Measurements from ENCODE around the gene IGFL4. TPM values are rescaled to one million over a fixed set of nuclear protein-coding genes. Genes with fewer than 3 reads are reported as not detected.
A peak's percentile ranks its signal among the peaks of the same experiment; 100 is the strongest.

Gene IGFL4
- total RNA-seq, 2 experiments from 2014 or later: not detected

DNA sequence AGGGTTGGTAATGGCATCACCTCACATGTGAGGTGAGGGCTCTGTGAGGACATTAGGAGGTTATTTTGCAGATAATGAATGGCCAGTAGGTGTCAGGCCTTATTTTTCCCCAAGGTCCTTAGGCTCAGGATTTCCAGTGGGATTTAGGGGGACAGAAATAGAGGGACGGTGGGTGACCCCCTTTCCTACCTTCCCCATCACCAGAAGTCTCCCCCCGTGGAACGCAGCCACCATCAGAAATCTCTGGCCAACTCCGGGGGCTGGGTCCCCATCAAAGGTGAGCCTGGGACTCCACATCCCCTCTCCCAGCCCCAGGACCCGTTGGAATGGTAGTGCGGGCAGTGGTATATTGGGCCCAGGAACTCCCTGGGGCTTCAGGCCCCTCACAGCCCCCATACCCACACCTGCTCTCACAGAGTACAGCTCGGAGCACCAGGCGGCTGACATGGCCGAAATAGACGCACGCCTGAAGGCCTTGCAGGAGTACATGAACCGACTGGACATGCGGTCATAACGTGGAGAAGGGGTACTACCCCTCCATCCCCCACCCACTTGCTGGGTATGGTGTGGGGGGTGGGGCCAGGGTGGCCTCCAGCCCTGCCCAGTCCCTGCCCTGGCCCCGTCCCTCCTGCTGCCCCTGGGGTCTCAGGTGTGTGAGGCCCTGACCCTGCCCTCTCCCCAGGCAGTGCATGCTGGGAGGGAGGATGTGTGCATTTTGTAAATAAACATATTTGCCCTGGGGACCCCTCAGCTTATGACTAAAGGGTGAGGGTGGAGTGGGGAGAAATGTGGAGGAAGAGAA lies 22.7 kb downstream of the IGFL4 start:
- CTCF ChIA-PET: interaction anchor here (1.1 to 1.9 kb wide), 4 partner anchors 11 to 201 kb away, joined by 3 to 14 read pairs (median 10); partner anchors contain the start of gene CCDC61
- intact Hi-C loops (cut with DNase I, micrococcal nuclease): loop anchor here (2.0 to 10.0 kb wide), 5 partner anchors 21 to 246 kb away; partner anchors contain the start of gene RSPH6A (in 1 of the 2)

DNA sequence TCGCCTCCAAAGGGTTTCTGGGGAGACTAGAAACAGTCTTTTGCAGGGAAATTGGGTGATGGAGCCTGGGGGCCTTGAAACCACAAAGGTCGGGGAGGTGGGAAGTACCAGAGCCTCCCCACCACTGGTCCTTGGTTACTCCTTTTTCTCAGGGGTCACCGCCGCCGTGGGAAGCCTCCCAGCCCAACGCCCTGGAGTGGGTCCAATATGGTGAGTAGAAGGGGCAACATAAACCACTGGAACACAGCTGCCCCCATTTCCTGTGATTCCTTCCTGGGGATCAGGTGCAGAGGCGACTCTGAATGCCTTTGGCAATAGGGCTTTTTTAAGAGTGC lies 23.7 kb downstream of the IGFL4 start:
- POLR2A ChIA-PET: interaction anchor here (1.2 to 1.6 kb wide), 2 partner anchors 22 to 154 kb away, joined by 3 to 6 read pairs; partner anchors contain the start of gene CCDC61
- Mint-ChIP-seq H3K4me1 (ENCODE audit: low read depth) (peaks cover 21% of the 10 kb centered on the region), H3K9me3 (no peaks in the 10 kb centered on the region), H3K36me3 (ENCODE audit: low read depth) (peaks cover 4% of the 10 kb centered on the region), H3K27me3 (peaks cover 7% of the 10 kb centered on the region), H3K4me3 (peak overlapping the region; percentile 51), H3K27ac (no peak overlapping the region)
- Histone ChIP-seq H3K4me1 (ENCODE audit: insufficient read depth, low read length) (peaks cover 23% of the 10 kb centered on the region), H3K36me3 (ENCODE audit: insufficient read depth, low read length) (no peaks in the 10 kb centered on the region), H3K27ac (ENCODE audit: low read depth in 1 of 2, low read length in 2 of 2) (no peak overlapping the region), H3K9me3 (ENCODE audit: control insufficient read depth in 1 of 2, insufficient read depth in 1 of 2, low read length in 2 of 2) (no peaks in the 10 kb centered on the region), H3K27me3 (ENCODE audit: control insufficient read depth in 1 of 2, insufficient read depth in 2 of 2, low read length in 2 of 2) (peaks cover 7 to 8% of the 10 kb centered on the region in 2 experiments), H3K4me3 (ENCODE audit: low read length) (no peak overlapping the region)
- intact Hi-C loops (cut with DNase I, micrococcal nuclease): loop anchor here (2.0 to 10.0 kb wide), 5 partner anchors 20 to 245 kb away; partner anchors contain the start of gene RSPH6A (in 1 of the 2)
- TF ChIP-seq CTCF (IDR thresholded peaks at IDR 0.05): peak; percentile 64
- CTCF ChIA-PET: interaction anchor here (0.6 to 1.9 kb wide), 7 partner anchors 12 to 640 kb away, joined by 3 to 14 read pairs (median 4); partner anchors contain the start of genes CCDC61 and FOXA3
- ATAC-seq (ENCODE audit: poor library complexity) (no peak), DNase-seq (no peak)

More for the DNA sequence above, 22.7 kb downstream of the IGFL4 start:
- peaks cover 8 to 17% of the 10 kb centered on the region in 2 experiments for H3K27me3 ChIP-seq (ENCODE audit: control insufficient read depth in 1 of 2, insufficient read depth in 2 of 2, low read length in 2 of 2)
- H3K9me3 ChIP-seq (ENCODE audit: control insufficient read depth in 1 of 2, insufficient read depth in 1 of 2, low read length in 2 of 2): no peaks in the 10 kb centered on the region
- H3K27me3 Mint-ChIP-seq: peaks cover 8% of the 10 kb centered on the region
- POLR2A ChIA-PET: interaction anchor here (1.6 kb wide), 1 partner anchor 23 kb away, joined by 6 read pairs; the partner anchor contains the start of gene CCDC61
- peaks cover 23% of the 10 kb centered on the region for H3K4me1 ChIP-seq (ENCODE audit: insufficient read depth, low read length)
- TF ChIP-seq CTCF (IDR thresholded peaks at IDR 0.05): no peak
- ATAC-seq (ENCODE audit: poor library complexity): no peak
- DNase-seq: no peak
- H3K4me3 Mint-ChIP-seq: no peak overlapping the region
- no peaks in the 10 kb centered on the region for H3K36me3 ChIP-seq (ENCODE audit: insufficient read depth, low read length)
- H3K36me3 Mint-ChIP-seq (ENCODE audit: low read depth): peaks cover 4% of the 10 kb centered on the region
- H3K9me3 Mint-ChIP-seq: no peaks in the 10 kb centered on the region
- H3K27ac ChIP-seq (ENCODE audit: low read depth in 1 of 2, low read length in 2 of 2): no peak overlapping the region
- no peak overlapping the region for H3K4me3 ChIP-seq (ENCODE audit: low read length)
- no peak overlapping the region for H3K27ac Mint-ChIP-seq
- peaks cover 21% of the 10 kb centered on the region for H3K4me1 Mint-ChIP-seq (ENCODE audit: low read depth)

- peaks cover 5% of the 10 kb centered on the region for H3K36me3 Mint-ChIP-seq (ENCODE audit: low read depth)
- ATAC-seq (ENCODE audit: poor library complexity): peak; percentile 74
- H3K9me3 Mint-ChIP-seq: no peaks in the 10 kb centered on the region
- Histone ChIP-seq H3K4me1 (ENCODE audit: insufficient read depth, low read length) (peaks cover 23% of the 10 kb centered on the region), H3K4me3 (ENCODE audit: low read length) (peak overlapping the region; percentile 85), H3K9me3 (ENCODE audit: control insufficient read depth in 1 of 2, insufficient read depth in 1 of 2, low read length in 2 of 2) (no peaks in the 10 kb centered on the region), H3K36me3 (ENCODE audit: insufficient read depth, low read length) (peaks cover 3% of the 10 kb centered on the region), H3K27ac (ENCODE audit: low read depth in 1 of 2, low read length in 2 of 2) (no peak overlapping the region), H3K27me3 (ENCODE audit: control insufficient read depth in 1 of 2, insufficient read depth in 2 of 2, low read length in 2 of 2) (peaks cover 7 to 8% of the 10 kb centered on the region in 2 experiments)
- CTCF ChIA-PET: interaction anchor here (0.5 to 1.9 kb wide), 8 partner anchors 12 to 641 kb away, joined by 3 to 14 read pairs (median 4); partner anchors contain the start of genes CCDC61 and FOXA3
- H3K4me3 Mint-ChIP-seq: peak overlapping the region; percentile 95
- POLR2A ChIA-PET: interaction anchor here (1.2 to 1.6 kb wide), 2 partner anchors 21 to 153 kb away, joined by 3 to 6 read pairs; partner anchors contain the start of gene CCDC61
- peak; percentile 94 for TF ChIP-seq CTCF (IDR thresholded peaks at IDR 0.05)
- H3K27me3 Mint-ChIP-seq: peaks cover 7% of the 10 kb centered on the region
- DNase-seq: peak; percentile 67 to 93 (median 76)
- H3K4me1 Mint-ChIP-seq (ENCODE audit: low read depth): peaks cover 21% of the 10 kb centered on the region
- peak overlapping the region; percentile 56 for H3K27ac Mint-ChIP-seq
- intact Hi-C loops (cut with DNase I, micrococcal nuclease): loop anchor here (1.0 to 10.0 kb wide), 6 partner anchors 20 to 244 kb away; partner anchors contain the start of genes IRF2BP1 (in 1 of the 2) and RSPH6A (in 1 of the 2)
Observed at GRCh38 chr19:46016426-46017094, 24.2 kb downstream of the IGFL4 start.

Data from CD4-positive, alpha-beta T cell (primary cell).